ENCODE data around the gene DPP10.

The DPP10 gene

GRCh38 chr2:114685102-114685501 is 242.7 kb downstream of the DPP10 start:
- no peaks in the 10 kb centered on the region for H3K4me1 ChIP-seq (ENCODE audit: insufficient read depth, low read length, poor library complexity, severe bottlenecking)
- no peaks in the 10 kb centered on the region for H3K9me2 ChIP-seq (replicated peaks; ENCODE audit: low read depth, low read length)
- no peak for TF ChIP-seq EZH2phosphoT487 (IDR thresholded peaks at IDR 0.05; ENCODE audit: borderline replicate concordance)
- TF ChIP-seq CTCF (conservative IDR thresholded peaks at IDR 0.05; ENCODE audit: low read length) = no peak
- H3K36me3 ChIP-seq (ENCODE audit: insufficient read depth, low read length) = no peaks in the 10 kb centered on the region
- no peak overlapping the region for H3K9ac ChIP-seq (ENCODE audit: low read depth, low read length, poor library complexity, severe bottlenecking)
- no peak overlapping the region for H3K4me2 ChIP-seq (ENCODE audit: low read depth, low read length, poor library complexity, severe bottlenecking)
- H3K4me3 ChIP-seq (ENCODE audit: low read length, poor library complexity, severe bottlenecking) = no peak overlapping the region
- H3K9me3 ChIP-seq (ENCODE audit: insufficient read depth, low read depth, low read length) = no peaks in the 10 kb centered on the region
- no peaks in the 10 kb centered on the region for H3F3A ChIP-seq (ENCODE audit: low read depth)
- H2AFZ ChIP-seq (ENCODE audit: low read length) = no peak overlapping the region
- no peaks in the 10 kb centered on the region for H3K79me2 ChIP-seq (ENCODE audit: insufficient read depth, low read length)
- no peaks in the 10 kb centered on the region for H4K20me1 ChIP-seq (ENCODE audit: insufficient read depth, low read length, poor library complexity, severe bottlenecking)
- H3K27me3 ChIP-seq (ENCODE audit: insufficient read depth, low read length, poor library complexity, severe bottlenecking) = no peaks in the 10 kb centered on the region

- H3K9ac ChIP-seq (ENCODE audit: low read depth, low read length, poor library complexity, severe bottlenecking) = no peak overlapping the region
- no peaks in the 10 kb centered on the region for H3K9me2 ChIP-seq (replicated peaks; ENCODE audit: low read depth, low read length)
- no peaks in the 10 kb centered on the region for H3F3A ChIP-seq (ENCODE audit: low read depth)
- no peak overlapping the region for H2AFZ ChIP-seq (ENCODE audit: low read length)
- TF ChIP-seq CTCF (conservative IDR thresholded peaks at IDR 0.05; ENCODE audit: low read length) (no peak), EZH2phosphoT487 (IDR thresholded peaks at IDR 0.05; ENCODE audit: borderline replicate concordance) (no peak)
- H3K27me3 ChIP-seq (ENCODE audit: insufficient read depth, low read length, poor library complexity, severe bottlenecking) = no peaks in the 10 kb centered on the region
- no peaks in the 10 kb centered on the region for H3K4me1 ChIP-seq (ENCODE audit: insufficient read depth, low read length, poor library complexity, severe bottlenecking)
- H3K9me3 ChIP-seq (ENCODE audit: insufficient read depth, low read depth, low read length) = no peaks in the 10 kb centered on the region
- no peaks in the 10 kb centered on the region for H3K79me2 ChIP-seq (ENCODE audit: insufficient read depth, low read length)
- H4K20me1 ChIP-seq (ENCODE audit: insufficient read depth, low read length, poor library complexity, severe bottlenecking) = no peaks in the 10 kb centered on the region
- no peaks in the 10 kb centered on the region for H3K36me3 ChIP-seq (ENCODE audit: insufficient read depth, low read length)
- no peak overlapping the region for H3K4me2 ChIP-seq (ENCODE audit: low read depth, low read length, poor library complexity, severe bottlenecking)
- no peak overlapping the region for H3K4me3 ChIP-seq (ENCODE audit: low read length, poor library complexity, severe bottlenecking)
Measured at GRCh38 chr2:114688241-114688640, 245.8 kb downstream of the DPP10 start.

GRCh38 chr2:114698520-114698919 is 256.1 kb downstream of the DPP10 start:
- H3K4me2 ChIP-seq (ENCODE audit: low read depth, low read length, poor library complexity, severe bottlenecking) = no peak overlapping the region
- TF ChIP-seq EZH2phosphoT487 (IDR thresholded peaks at IDR 0.05; ENCODE audit: borderline replicate concordance) (no peak), CTCF (conservative IDR thresholded peaks at IDR 0.05; ENCODE audit: low read length) (no peak)
- no peaks in the 10 kb centered on the region for H3K27me3 ChIP-seq (ENCODE audit: insufficient read depth, low read length, poor library complexity, severe bottlenecking)
- H2AFZ ChIP-seq (ENCODE audit: low read length) = no peak overlapping the region
- H3K9ac ChIP-seq (ENCODE audit: low read depth, low read length, poor library complexity, severe bottlenecking) = no peak overlapping the region
- H3K79me2 ChIP-seq (ENCODE audit: insufficient read depth, low read length) = no peaks in the 10 kb centered on the region
- no peak overlapping the region for H3K4me3 ChIP-seq (ENCODE audit: low read length, poor library complexity, severe bottlenecking)
- no peaks in the 10 kb centered on the region for H3K36me3 ChIP-seq (ENCODE audit: insufficient read depth, low read length)
- no peaks in the 10 kb centered on the region for H3K4me1 ChIP-seq (ENCODE audit: insufficient read depth, low read length, poor library complexity, severe bottlenecking)
- H3K9me3 ChIP-seq (ENCODE audit: insufficient read depth, low read depth, low read length) = no peaks in the 10 kb centered on the region
- no peaks in the 10 kb centered on the region for H4K20me1 ChIP-seq (ENCODE audit: insufficient read depth, low read length, poor library complexity, severe bottlenecking)
- H3F3A ChIP-seq (ENCODE audit: low read depth) = no peaks in the 10 kb centered on the region
- no peaks in the 10 kb centered on the region for H3K9me2 ChIP-seq (replicated peaks; ENCODE audit: low read depth, low read length)
